Subcutaneous abdominal adipose tissue (tissue), 5 donors: Measurements from ENCODE around the gene TCAF2.
"Not testable (repeated sequence)": the region's sequence is repeated elsewhere in the genome, so short reads cannot be mapped to it uniquely, and the experiment has no call there.

Source experiments
- H3K27ac ChIP-seq: one replicate; pipeline ENCODE4 v1.7.0; 2013; ENCODE audit warnings: low read depth, mild to moderate bottlenecking, inconsistent platforms, low read length, moderate library complexity
- H3K27me3 ChIP-seq, 5 donors: one replicate each; pipeline ENCODE4 v1.7.0; 2013; ENCODE audit warnings: low read length in 5 of 5, inconsistent platforms in 1 of 5; ENCODE audit not compliant: control insufficient read depth in 5 of 5, insufficient read depth in 4 of 5
- H3K36me3 ChIP-seq, 5 donors: one replicate each; pipeline ENCODE4 v1.7.0; 2013; ENCODE audit warnings: low read length in 5 of 5; ENCODE audit not compliant: control insufficient read depth in 5 of 5, insufficient read depth in 5 of 5
- H3K4me1 ChIP-seq, 5 donors: one replicate each; pipeline ENCODE4 v1.7.0; 2013; ENCODE audit warnings: low read length in 5 of 5, mild to moderate bottlenecking in 3 of 5, moderate library complexity in 1 of 5; ENCODE audit not compliant: control insufficient read depth in 5 of 5, insufficient read depth in 5 of 5
- H3K4me3 ChIP-seq, 5 donors: one replicate each; pipeline ENCODE4 v1.7.0; 2013; ENCODE audit warnings: low read length in 5 of 5, low read depth in 1 of 5
- H3K9ac ChIP-seq, 5 donors: one replicate each; pipeline ENCODE4 v1.7.0; 2013; ENCODE audit warnings: low read length in 5 of 5, mild to moderate bottlenecking in 4 of 5, moderate library complexity in 3 of 5
- H3K9me3 ChIP-seq, 5 donors: one replicate each; pipeline ENCODE4 v1.7.0; 2013; ENCODE audit warnings: low read length in 5 of 5; ENCODE audit not compliant: control insufficient read depth in 5 of 5
- donor health status: healthy.
- donor health status: healthy.
- donor health status: healthy.
- donor health status: healthy.
- donor health status: healthy.

Gene TCAF2

DNA sequence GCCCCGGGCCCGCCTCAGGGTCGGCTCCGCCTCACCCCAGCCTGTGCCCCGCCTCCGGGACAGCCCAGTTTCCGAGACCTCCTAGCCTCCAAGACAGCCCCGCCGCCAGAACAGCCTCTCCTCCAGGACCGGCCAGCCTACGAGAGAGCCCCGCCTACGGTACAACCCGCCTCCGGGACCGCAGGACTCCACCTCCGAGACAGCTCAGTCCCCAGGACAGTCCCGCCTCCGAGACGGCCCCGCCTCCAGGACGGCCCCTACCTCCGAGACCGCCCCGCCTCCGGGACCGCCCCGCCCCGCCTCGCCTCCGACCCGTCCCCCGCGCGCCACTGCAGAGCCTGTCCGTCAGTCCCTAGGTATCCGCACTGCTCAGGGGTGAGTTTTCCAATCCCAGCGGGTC is at the start of gene TCAF2:
TCAF2 (plus strand) TSS at position 329 of the 400 bp plus-strand sequence.
- peak within 1 kb of the TSS in 1 of 5 donors; percentile 38 for H3K4me3 ChIP-seq
- not testable (repeated sequence) for H3K36me3 ChIP-seq, H3K9ac ChIP-seq, H3K4me1 ChIP-seq, H3K27ac ChIP-seq, H3K27me3 ChIP-seq, H3K9me3 ChIP-seq

DNA sequence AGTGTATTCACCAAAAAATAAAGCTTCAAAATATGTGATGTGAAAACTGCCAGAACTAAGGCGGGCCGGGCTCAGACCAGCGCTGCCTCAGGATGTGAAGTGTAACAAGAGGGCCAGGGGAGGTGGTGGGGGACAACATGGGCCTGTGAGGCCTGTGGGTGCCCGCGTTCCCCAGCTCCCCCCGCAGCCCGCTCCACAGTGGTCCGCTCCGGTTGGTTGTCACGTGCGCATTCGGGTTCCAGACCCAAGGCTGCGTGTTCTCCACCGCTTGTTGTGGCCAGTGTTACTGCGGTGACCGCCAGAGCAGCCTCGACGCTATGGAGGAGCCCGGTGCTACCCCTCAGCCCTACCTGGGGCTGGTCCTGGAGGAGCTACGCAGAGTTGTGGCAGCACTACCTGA is 49.3 kb upstream of the TCAF2 start, which contains the start of gene CTAGE15:
CTAGE15 (plus strand) TSS at position 301 of the 400 bp plus-strand sequence; CDS start at position 318, 17 bp downstream.
- H3K4me1 ChIP-seq, H3K9ac ChIP-seq, H3K4me3 ChIP-seq, H3K27me3 ChIP-seq, H3K9me3 ChIP-seq, H3K27ac ChIP-seq, H3K36me3 ChIP-seq: not testable (repeated sequence)

- H3K27me3 ChIP-seq, H3K36me3 ChIP-seq, H3K9me3 ChIP-seq, H3K4me3 ChIP-seq, H3K4me1 ChIP-seq, H3K27ac ChIP-seq, H3K9ac ChIP-seq: not testable (repeated sequence)
Observed at GRCh38 chr7:143588183-143588582, 32.6 kb upstream of the TCAF2 start.

DNA sequence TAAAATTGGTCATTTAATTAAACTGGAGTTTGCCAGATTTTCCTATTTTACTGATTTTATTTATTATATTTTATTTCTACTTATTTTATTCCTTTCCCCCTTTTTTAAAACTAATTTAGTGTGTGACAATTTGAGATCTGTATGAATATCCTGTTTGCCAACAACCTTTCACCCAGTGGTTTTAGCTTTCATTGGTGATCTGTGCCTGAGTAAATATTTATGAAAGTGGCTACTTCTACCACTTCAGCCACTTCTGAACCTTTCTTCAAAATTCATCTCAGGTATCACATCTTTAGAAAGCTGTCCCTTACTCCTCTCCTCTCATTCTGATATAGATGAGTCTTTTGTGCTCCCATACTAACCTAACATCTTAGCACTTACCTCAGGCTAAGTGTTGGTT is 30.9 kb upstream of the TCAF2 start:
- H3K27me3 ChIP-seq, H3K36me3 ChIP-seq, H3K4me3 ChIP-seq, H3K9ac ChIP-seq, H3K9me3 ChIP-seq, H3K27ac ChIP-seq, H3K4me1 ChIP-seq: not testable (repeated sequence)

DNA sequence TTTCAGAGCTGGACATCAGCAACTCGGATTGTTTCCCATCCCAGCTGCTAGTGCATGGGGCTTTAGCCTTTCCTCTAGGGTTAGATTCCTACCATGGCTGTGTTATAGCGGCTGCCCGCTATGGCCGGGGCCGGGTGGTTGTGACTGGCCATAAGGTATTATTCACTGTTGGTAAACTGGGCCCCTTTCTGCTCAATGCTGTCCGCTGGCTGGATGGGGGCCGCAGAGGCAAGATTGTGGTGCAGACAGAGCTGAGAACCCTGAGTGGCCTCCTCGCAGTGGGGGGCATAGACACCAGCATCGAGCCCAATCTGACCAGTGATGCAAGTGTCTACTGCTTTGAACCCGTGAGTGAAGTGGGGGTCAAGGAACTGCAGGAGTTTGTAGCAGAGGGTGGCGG is 22.7 kb upstream of the TCAF2 start:
- H3K9ac ChIP-seq, H3K27ac ChIP-seq: not testable (repeated sequence)

GRCh38 chr7:143603549-143603948 is 17.2 kb upstream of the TCAF2 start:
- H3K27me3 ChIP-seq, H3K4me1 ChIP-seq, H3K36me3 ChIP-seq, H3K9me3 ChIP-seq, H3K9ac ChIP-seq, H3K27ac ChIP-seq, H3K4me3 ChIP-seq: not testable (repeated sequence)

More for the DNA sequence above, 22.7 kb upstream of the TCAF2 start:
- not testable (repeated sequence) for H3K4me1 ChIP-seq, H3K4me3 ChIP-seq, H3K36me3 ChIP-seq, H3K27me3 ChIP-seq, H3K9me3 ChIP-seq

GRCh38 chr7:143606088-143606487 is 14.7 kb upstream of the TCAF2 start:
- not testable (repeated sequence) for H3K27ac ChIP-seq, H3K36me3 ChIP-seq, H3K4me1 ChIP-seq, H3K9me3 ChIP-seq, H3K27me3 ChIP-seq, H3K4me3 ChIP-seq, H3K9ac ChIP-seq

GRCh38 chr7:143615545-143615944 is 5.2 kb upstream of the TCAF2 start:
- not testable (repeated sequence) for H3K36me3 ChIP-seq, H3K4me3 ChIP-seq, H3K27ac ChIP-seq, H3K27me3 ChIP-seq, H3K4me1 ChIP-seq, H3K9me3 ChIP-seq, H3K9ac ChIP-seq

- not testable (repeated sequence) for H3K9me3 ChIP-seq, H3K4me3 ChIP-seq, H3K27me3 ChIP-seq, H3K4me1 ChIP-seq, H3K27ac ChIP-seq, H3K36me3 ChIP-seq, H3K9ac ChIP-seq
Observed at GRCh38 chr7:143617204-143617603, 3.6 kb upstream of the TCAF2 start.

DNA sequence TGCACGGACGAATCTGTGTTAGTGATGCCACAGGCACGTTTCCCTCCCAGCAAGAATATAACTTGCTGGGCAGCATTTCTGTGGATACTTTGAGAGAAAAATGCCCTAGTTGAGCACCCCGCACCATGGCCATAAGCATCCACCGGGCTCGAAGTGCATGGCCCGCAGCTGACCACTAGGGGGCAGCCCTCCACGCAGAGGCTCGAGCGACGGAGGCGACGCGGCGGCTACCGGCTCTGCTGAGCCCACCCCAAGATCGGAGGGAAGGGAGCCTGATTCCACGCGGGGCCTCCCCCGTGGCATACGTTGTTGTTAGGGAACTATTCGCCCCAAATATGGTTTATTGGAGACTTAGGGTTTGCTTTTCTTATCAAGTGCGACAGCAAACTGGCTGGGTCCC is 716 bp upstream of the TCAF2 start:
- H3K9me3 ChIP-seq, H3K4me1 ChIP-seq, H3K4me3 ChIP-seq, H3K36me3 ChIP-seq, H3K9ac ChIP-seq, H3K27me3 ChIP-seq, H3K27ac ChIP-seq: not testable (repeated sequence)

DNA sequence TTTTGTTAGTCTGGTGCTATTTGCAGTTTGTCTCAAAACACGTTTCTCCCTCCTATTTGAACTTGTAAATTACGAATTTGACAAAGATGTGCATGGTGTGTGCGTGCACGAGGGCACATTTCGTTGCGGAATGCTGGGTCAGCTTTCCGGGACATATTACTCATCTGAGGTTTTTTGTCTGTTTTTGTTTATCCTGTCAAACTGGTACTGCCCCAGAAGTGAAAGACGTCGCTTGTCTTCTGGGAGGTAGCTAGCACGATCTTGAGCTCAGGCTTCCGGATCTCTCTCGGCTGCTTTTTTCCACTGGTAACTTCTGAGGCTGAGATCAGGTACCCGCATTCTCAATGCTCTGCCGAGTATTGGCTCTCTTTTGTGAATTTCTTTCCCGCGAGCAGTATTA is 401 bp downstream of the TCAF2 start:
- H3K27ac ChIP-seq, H3K4me1 ChIP-seq, H3K9me3 ChIP-seq, H3K27me3 ChIP-seq, H3K4me3 ChIP-seq, H3K36me3 ChIP-seq, H3K9ac ChIP-seq: not testable (repeated sequence)
